Left cardiac atrium (tissue), 4 donors: ENCODE data around the gene GALNT4. TPM values are rescaled to one million over a fixed set of nuclear protein-coding genes. Genes with fewer than 3 reads are reported as not detected.

Source experiments
- ATAC-seq, 2 donors: fragments of 200-7000 bp; cut with Tn5 transposase; one replicate each; pipeline ENCODE4 v1.9.1; 2020; ENCODE audit warnings: mild to moderate bottlenecking in 2 of 2, moderate library complexity in 2 of 2
- DNase-seq: peaks from one replicate; pipeline ENCODE4 v3.0.0-alpha.2; 2020
- intact Hi-C, 2 donors: fragments of 100-400 bp; cut with DNase I; formaldehyde crosslinking; loops; one replicate each; pipeline versions ENCODE4 v1.14.1 to v1.15.1; 2022 to 2023
- total RNA-seq, 2 donors: library from RNA; stranded (reverse); fragmentation: NEBNext Ultra II Directional; extraction: Animal tissue kit (Norgen Biotek cat#: 25700); gene quantifications; one replicate each; pipeline ENCODE4 v1.2.1, GENCODE V29; 2021
- donor health status: DM: no; HTN: yes; CAD: no.
- donor health status: DM: no; HTN: yes; CAD: no; lungs with severe emphysema.
- donor health status: DM: yes; HTN: yes; CAD: no.
- donor health status: Dilated cardiomyopathy.

Gene GALNT4
- total RNA-seq, 2 donors from 2014 or later = 4.2 to 4.3 TPM

DNA sequence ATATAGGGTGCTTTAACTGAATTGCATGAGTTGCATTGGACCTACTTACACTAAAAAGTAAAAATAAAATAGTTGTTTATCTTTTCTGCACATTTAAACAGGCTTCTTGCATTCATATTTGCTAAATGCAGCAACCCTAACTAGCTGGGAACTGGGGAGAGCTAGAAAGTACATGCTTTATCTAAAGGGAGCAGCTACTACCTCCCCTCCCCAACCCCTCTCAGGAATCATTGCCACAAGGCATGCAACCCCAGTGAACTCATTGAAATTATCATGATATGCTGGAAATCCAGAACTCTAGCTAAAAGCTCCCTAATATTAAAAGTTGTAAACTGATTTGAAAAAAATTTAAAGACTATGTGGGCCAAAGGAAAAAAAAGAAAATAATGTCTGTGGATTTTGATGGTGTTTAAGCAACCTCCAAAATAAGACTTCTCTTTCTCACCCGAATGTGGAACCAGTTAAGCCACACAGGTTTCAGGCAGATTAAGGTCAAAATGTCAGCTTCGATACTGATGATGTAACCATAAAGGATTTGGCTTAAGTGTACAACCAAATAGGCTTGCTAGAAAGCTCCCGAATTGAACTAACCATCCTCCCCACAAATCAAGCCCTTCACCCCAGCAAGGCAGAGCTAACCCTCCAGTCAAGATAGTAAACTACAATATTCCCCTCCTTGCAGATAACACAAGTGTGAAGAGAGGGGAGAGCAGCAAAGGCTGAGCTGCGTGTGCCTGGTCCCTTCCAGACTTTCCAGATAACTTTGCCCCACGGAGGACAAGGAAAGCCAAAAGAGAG, 15.0 kb upstream of the GALNT4 start:
- ATAC-seq = no peak
- intact Hi-C loops = loop anchor here in 1 of 2 donors (5.0 to 10.0 kb wide), 4 partner anchors 175 to 1405 kb away; no protein-coding TSS in a partner anchor
- no peak for DNase-seq

DNA sequence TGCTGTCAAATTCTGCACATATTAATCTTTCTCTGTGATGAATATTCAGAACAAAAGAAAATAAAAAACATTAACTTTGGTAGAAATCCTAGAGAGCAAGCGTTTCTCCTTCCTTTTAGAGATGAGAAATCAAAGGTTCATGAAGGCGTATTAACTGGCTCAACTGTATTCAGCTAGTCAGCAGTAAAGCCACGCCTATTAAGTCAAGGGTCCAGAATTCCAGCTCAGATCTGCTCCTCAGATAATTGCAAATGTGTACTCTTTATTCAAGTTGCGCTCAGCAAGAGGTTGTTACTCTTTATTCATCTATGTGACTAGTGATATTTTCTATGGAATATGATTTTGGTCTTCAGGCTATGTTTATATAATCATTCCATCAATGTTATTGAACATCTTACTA, 14.3 kb upstream of the GALNT4 start:
- intact Hi-C loops = no loop called here
- DNase-seq (no peak), ATAC-seq (no peak)

DNA sequence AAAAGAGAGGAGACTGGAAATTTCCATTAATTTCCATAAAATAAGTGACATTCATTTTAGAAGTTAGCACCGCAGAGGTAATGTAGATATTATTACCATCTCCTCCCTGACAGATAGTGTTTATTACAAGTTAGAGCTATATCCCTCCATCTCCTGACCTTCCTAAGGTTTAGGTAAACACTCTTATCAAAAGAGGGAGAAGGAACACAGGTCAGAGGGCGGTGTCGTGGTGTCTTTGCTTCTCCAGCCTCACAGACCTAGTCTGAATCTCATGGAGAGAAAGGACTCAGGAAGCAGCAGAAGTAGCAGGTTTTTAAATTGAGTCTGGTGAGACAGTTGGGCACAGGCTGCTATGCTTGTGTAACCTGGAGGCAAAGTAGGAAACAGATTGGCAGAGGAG, 12.8 kb upstream of the GALNT4 start:
- ATAC-seq = no peak
- intact Hi-C loops = no loop called here
- DNase-seq = no peak

DNA sequence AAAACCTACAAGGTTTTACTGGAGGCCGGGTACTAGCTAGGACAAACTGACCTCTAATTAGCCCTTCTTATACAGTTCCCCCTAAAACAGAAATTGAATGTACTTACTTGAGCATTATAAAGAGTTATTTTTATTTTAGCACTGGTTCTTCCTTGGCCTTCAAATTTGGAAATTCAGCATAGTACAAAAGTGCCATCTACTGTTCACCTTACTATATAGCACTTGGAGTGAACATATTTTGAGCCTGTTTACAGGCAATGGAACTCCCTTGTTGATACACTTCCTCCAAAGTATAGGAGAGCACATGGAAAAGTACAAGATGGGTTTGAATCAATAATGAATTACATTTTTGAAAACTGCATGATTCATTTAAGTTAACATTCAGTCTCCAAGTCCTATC, 5.1 kb upstream of the GALNT4 start:
- DNase-seq = no peak
- intact Hi-C loops = loop anchor here (2.0 to 5.0 kb wide), 3 partner anchors 57 to 512 kb away; no protein-coding TSS in a partner anchor
- ATAC-seq = no peak

DNA sequence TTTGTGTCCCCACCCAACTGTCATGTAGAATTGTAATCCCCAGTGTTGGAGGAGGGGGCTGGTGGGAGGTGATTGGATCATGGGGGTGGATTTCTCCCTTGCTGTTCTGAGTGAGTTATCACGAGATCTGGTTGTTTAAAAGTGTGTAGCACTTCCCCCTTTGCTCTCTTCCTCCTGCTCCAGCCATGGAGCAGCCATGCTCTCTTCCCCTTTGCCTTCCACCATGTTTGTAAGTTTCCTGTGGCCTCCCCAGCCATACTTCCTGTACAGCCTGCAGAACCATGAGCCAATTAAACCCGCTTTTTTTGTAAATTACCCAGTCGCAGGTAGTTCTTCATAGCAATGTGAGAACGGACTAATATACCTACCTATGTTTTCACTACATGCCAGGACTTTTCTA, 3.8 kb upstream of the GALNT4 start:
- ATAC-seq = no peak
- intact Hi-C loops = loop anchor here (2.0 to 5.0 kb wide), 3 partner anchors 56 to 511 kb away; no protein-coding TSS in a partner anchor
- DNase-seq = no peak

DNA sequence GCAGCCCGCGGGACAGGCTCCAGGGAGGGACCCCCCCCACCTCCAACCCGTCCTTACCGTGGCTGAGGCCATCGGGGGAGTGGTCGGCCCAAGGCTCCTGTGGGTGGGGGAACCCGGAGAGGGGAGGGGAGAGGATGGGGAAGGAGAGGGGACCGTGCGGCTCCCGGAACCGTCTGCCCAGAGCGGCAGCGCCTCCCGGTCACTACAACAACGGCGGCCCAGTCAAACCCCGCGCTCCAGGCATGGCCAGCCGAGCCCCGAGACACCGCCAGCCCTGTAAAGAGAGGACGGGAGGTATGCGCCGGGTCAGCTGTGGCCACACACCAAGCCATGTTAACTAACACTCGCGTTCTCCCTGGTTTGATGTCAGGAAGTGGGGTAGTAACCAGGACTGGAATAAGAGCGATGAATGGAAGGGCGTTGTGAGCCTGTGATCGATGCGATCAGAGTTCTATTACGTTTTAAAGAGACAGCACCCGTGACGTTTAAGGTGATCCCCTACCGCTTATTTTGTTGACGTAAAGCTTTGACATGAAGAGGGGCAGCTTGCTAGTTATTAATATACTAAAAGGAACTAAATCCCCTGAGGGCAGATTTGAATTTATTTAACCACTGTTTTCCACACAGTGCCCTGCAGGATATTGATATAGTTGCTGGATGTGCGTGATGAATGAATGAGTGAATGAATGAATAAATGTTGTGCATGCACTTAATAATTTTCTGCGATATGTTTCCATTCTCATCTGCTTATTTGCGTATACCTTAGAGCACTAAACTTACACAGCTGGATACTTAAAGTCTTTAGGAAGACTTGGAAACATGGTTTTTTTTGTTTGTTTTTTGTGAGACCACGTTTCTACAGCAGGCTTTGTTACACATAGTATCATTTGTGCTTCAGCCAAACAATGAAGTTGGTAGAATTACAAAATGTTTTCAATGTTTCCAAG, 1.5 kb upstream of the GALNT4 start, which contains the start of gene POC1B:
Gene POC1B, minus strand, starts transcription at position 224 of the 947 bp plus-strand sequence. Its CDS starts 152 bp downstream, at position 72.
- intact Hi-C loops = loop anchor here (2.0 to 5.0 kb wide), 3 partner anchors 54 to 509 kb away; no protein-coding TSS in a partner anchor
- ATAC-seq = peak; percentile 83 to 90
- DNase-seq = peak; percentile 86

DNA sequence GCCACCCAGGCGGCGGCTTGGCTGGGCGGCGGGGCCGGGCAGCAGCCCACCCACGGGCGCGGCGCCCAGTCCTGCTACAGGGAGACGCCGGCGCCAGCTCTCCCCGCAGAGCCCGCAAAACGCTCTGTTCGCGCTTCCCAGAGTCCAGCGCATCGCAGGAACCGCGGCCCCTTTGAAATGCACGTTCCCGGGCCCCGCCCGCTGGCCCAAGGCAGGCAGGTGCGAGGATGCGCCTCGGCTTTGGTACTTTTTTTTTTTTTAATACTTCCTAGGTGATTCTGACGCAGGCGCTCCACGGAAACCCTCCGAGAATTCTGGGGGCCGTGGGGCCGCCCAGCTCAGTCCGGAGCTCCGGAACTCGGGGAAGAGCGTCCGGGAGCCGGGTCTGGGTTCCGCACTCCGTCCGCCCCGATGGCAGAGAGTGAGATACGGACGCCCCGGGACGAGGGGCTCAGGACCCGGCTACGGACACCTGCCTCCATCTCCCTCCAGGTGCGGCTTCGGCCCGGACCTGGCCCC, 768 bp upstream of the GALNT4 start:
- intact Hi-C loops = loop anchor here (2.0 to 5.0 kb wide), 3 partner anchors 53 to 508 kb away; no protein-coding TSS in a partner anchor
- ATAC-seq (peak; percentile 45 to 57), DNase-seq (peak; percentile 66)

DNA sequence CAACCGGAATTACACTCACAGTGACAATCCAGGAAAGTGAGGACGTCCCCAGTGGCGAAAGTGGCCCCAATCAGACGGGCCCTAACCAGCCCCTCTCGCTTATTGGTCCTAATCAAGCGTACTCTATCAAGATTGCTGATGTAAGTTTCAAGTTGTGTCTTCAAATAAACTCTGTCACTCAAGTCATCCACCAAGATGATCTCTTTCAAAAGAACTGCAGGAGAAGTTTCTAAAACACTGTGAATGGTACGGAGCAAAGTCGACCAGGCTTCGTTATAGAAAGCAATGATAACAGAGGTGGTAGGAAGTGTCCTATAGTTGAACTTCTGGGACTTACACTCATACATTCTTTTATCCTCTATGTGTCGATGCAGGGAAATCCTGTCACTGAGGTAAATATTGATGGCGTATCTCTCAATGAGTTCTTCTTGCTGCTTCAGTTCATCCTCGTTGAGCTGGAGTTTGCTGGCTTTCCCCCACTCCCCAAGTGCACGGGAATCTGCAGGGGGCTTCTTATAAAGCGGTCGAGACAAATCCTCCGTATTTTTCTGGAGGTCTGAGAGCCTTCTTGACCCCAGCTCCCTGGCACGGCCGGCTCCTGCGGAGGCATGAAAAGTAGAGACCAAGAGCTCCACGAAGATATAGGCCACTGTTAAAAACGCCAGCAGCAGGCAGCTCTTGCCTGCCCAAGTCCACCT, 604 bp downstream of the GALNT4 start:
- ATAC-seq = no peak
- no peak for DNase-seq
- intact Hi-C loops = loop anchor here in 1 of 2 donors (2.0 kb wide), 1 partner anchor 505 kb away; no protein-coding TSS in a partner anchor

DNA sequence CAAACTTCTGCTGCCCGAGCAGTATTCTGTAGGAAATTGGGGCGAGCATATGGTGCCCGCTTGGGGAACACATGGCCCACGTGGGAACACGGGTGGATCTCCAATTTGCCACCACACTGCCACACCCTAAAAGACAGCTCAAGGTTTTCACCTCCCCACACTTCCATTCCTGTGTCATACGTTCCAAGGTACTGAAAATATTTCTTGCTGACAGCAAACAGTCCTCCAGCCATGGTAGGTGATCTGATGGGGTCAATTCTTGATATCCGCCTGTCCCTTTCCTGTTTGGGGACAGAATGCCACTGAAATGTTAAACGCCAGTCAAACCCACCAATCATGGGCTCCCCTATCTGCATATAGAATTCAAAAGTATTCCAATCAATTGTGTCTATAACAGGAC, 1.2 kb downstream of the GALNT4 start:
- intact Hi-C loops = no loop called here
- no peak for ATAC-seq

DNA sequence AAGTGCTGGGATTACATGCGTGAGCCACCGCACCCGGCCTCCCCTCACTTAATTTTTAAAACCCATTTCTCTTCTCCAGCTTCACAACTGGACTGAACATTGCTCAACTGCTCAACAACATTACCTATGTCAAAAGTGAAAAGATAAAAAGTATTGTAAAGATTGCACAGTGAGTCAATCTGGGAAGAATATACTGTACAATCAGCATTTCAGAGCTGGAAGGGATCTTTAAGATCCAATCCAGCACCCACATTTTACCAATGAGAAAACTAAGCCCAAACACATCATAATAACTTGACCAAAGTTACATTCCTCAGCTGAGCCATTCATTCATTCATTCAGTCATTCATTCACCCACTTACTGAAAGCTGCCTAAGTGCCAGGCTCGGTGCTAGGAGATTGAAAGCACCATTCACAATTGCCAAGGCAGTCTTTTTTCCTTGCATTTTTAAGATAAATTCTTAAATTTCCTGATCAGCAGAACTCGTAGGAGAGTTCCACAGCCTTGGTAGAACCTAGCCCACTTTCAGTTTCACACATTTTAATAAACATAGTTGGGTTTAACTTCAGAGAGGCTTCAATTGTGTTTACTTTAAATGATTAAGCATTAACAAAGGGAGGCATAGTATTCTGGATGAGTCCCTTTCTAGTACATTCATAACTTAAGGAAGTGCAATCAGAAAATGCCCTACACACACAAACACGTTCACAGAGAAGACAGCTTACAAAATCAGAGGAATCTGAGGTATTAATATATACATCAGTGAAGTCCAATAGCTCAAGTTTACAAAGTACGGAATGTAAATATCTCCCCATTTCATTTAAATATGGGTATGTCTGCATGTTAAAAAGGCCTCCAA, 3.0 kb downstream of the GALNT4 start:
- intact Hi-C loops = no loop called here
- ATAC-seq = no peak
- no peak for DNase-seq

More for the DNA sequence above, 1.2 kb downstream of the GALNT4 start:
- no peak for DNase-seq

DNA sequence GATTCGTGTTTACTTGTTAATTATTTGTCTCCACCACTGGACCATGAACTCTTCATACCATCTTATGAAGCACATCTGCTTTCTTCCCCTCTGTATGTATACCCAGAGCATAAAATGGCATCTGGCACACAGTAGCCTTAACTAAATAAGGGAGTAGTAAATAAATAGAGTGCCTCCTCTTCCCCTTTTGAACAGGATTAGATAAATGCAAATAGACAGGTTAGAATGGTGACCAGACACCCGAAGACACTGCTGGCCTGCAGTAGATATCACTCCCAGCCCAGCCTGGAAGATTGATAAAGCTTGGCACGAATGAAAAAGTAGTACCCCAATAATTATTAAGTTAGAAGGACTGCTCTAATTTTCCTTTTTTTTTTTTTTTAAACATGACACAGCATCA, 6.9 kb downstream of the GALNT4 start:
- no peak for ATAC-seq
- no peak for DNase-seq
- intact Hi-C loops = no loop called here

DNA sequence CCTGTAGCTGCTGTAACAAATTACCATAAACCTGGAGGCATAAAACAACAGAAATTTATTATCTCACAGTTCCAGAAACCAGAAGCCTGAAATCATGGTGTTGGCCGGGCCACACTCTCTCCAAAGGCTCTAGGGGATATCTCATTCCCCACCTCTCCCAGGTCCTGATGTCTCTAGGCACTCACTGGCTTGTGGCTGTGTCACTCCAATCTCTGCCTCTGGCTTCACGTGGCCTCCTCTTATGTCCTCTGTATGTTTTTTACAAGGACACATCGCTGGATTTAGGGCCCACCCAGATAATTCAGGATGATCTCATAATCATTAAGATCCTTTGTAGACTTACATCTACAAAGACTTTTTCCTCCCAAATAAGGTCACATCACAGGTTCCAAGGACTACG, 8.0 kb downstream of the GALNT4 start:
- DNase-seq (no peak), ATAC-seq (no peak)
- intact Hi-C loops = no loop called here

DNA sequence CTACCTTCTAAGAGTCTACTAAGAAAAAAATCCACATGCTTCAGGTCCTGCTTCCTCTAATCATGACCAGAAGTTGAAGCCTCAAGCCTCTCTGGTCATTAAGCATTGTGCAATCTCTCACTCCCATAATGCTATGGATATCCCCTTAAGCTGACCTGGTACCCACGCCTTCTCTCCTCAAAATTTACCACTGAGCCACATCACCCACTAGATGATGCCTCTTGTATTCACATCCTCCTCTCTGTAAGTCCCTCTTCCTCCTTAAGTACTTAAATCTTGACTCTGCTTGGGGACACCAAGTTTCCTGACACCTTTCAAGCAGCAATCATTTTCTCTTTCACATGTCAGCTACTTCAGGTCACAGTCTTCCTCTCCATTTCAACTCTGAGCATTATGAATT, 9.8 kb downstream of the GALNT4 start:
- intact Hi-C loops = no loop called here
- DNase-seq = no peak
- ATAC-seq = no peak

DNA sequence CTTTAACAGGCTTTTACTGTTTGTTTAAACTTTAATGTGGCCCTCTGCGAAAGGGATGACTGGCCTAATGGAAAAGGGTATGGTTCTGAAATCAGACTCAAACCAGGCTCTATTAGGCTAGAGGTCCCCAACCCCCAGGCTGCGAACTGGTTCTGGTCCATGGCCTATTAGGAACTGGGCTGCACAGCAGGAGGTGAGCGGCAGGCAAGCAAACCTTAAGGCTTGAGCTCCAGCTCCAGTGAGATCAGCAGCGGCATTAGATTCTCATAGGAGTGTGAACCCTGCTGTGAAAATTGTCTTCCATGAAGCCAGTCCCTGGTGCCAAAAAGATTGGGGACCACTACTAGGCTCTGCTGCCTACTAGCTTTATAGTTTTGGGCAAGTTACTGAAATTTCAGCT, 11.1 kb downstream of the GALNT4 start:
- intact Hi-C loops = no loop called here
- ATAC-seq = no peak

DNA sequence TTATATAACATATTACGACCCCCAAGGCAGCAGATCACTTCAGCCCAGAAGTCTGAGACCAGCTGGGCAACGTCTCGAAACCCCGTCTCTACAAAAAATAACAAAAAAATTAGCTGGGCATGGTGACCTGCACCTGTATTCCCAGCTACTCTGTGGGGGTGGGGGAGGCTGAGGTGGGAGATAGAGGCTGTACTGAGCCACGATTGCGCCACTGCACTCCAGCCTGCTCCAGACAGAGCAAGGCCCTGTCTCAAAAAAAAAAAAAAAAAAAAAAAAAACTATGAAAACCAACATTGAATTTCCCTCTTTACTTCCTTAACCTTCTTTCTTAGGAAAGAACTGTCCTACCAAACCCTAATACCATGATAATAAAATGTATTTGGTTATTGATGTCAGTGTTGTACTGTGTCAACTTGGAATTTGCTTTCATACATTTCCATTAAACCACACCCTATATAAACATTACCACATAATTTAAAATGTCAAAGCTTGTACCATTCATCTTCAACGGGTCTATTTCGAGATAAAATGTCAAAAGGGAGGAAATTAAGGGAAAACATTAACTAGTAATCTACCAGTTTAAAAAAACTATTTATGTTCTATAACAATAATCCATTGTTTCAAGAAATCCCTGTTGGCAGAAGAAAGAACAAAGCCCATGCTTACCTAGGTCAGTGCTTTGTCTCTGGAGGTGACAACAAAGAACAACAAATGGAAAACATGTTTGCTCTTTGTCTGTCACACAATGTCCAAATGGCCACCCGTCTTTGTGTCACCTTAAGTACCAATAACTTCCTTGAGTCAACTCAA, 17.4 kb downstream of the GALNT4 start:
- ATAC-seq = peak in 1 of 2 donors; percentile 41
- intact Hi-C loops = no loop called here

More for the DNA sequence above, 11.1 kb downstream of the GALNT4 start:
- DNase-seq = no peak

DNA sequence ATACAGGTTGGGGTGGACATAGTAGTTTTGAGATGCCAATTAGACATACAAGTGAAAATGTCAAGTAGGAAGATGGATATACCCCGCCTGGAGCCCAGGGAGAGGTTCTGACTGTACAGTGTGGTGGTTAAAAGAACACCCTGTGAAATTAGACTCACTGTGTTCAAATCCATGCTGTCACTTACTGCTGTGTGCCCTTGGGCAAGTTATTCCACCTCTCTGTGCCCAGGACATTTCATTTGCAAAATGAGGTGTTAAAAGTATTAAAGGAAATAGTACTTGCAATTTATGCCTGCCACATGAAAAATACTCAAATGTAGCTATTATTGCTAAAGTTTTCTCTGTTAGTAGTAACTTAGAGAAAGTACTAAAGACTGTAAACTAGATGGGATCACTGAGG, 18.5 kb downstream of the GALNT4 start:
- intact Hi-C loops = no loop called here
- no peak for ATAC-seq
- no peak for DNase-seq

More for the DNA sequence above, 17.4 kb downstream of the GALNT4 start:
- DNase-seq = no peak
